Caki2 (cell line): Measurements from ENCODE around the gene SPON1. TPM values are rescaled to one million over a fixed set of nuclear protein-coding genes. Genes with fewer than 3 reads are reported as not detected.
"Not testable (repeated sequence)": the region's sequence is repeated elsewhere in the genome, so short reads cannot be mapped to it uniquely, and the experiment has no call there.

Experiments
- DNase-seq: peaks from one replicate; pipeline ENCODE4 v3.0.0-alpha.2; 2015; ENCODE audit warnings: low read depth
- in situ Hi-C: cut with HindIII; loops from 2 replicates; pipeline ENCODE4 v1.10.0; 2016; ENCODE audit warnings: low sequenced_read_pairs, low pct_unique_long_range_greater_than_20kb, mixed read lengths
- total RNA-seq: library from RNA; depleted of rRNA; stranded (reverse); fragments of >200 nt; shearing (Covaris generic); gene quantifications from 2 replicates; pipeline ENCODE4 v1.2.3, GENCODE V29; 2014; ENCODE audit warnings: low replicate concordance; rRNA removed

The SPON1 gene
- total RNA-seq, result 0.54 and 1.1 TPM in 2 replicates

DNA sequence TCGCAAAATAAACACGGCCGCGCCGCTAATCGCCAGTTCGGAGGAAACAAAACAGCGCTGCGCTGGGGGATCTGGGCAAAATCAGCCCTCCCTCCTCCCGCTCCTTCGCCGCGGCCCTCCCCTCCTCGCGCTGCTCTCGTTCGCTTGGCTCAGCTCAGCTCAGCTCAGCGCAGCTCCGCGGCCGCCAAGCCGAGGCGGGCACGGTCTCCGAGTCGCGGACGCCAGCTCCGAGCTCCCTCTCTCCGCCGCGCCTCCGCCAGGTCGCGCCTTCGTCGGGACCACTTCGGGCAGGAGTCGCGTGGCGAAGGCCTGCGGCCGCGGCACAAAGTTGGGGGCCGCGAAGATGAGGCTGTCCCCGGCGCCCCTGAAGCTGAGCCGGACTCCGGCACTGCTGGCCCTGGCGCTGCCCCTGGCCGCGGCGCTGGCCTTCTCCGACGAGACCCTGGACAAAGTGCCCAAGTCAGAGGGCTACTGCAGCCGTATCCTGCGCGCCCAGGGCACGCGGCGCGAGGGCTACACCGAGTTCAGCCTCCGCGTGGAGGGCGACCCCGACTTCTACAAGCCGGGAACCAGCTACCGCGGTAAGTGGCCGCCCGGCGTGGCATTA lies at the start of gene SPON1:
TSS of gene SPON1 (plus strand) at position 162 of the 607 bp plus-strand sequence. CDS start at position 344, 182 bp downstream.
- in situ Hi-C loops, result no loop called here
- DNase-seq, result no peak

DNA sequence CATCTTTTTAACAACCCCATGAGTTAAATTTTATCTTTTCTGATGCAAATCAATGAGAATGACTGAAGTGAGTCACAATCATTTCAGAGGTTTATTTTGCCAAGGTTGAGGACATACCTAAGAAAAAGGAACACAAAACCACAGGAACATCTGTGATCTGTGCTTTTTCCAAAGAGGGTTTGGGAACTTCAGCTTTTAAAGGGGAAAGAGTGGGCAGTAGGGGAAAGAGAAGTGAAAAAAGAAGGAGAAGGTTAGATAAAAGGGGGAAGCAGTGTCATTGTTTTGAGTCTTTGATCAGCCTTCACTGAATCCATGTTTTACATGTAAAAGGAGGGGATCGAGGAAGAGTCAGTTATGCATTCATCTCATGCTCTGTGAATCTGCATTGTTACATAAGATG lies 45.3 kb upstream of the SPON1 start:
- DNase-seq, result no peak

DNA sequence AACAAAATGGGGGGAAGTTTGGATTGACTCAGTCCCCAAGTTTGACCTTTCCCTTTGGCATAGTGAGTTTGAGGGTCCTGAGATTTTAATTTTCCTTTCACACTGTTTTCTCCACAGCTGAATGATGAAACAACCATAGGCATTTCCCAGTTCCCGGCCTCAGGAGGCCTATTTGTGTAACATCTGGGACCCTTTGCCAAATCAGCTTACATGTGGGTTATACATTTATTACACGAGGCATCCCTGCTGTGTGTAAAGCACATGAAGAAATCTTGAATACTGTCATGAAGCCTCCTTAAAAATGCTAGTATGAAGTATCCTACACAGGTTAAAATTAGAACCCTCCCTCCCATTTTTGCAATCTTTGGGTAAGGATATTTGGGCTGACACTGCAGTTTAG lies 44.6 kb upstream of the SPON1 start:
- in situ Hi-C loops, result no loop called here
- no peak for DNase-seq

More for the DNA sequence above, 45.3 kb upstream of the SPON1 start:
- in situ Hi-C loops, result no loop called here

DNA sequence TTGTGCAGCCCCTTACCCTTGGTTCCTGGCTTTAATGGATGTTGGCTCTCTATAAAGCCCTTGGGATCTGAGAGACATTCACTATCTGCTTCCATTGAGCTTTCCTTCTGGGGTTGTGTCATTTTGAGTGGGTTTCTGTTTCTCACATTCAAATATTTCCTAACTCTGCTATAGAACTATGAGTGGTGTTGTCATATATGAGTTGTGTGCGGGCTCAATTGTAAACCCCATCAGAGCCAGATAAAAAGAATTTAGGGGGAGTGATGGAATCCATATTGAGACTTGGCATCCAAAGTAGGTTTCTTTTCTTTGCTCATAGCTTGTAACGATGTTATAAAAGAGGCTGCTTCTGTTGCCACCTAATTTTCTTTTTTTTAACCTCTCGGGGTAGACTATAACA lies 41.8 kb upstream of the SPON1 start:
- no peak for DNase-seq
- in situ Hi-C loops, result no loop called here

DNA sequence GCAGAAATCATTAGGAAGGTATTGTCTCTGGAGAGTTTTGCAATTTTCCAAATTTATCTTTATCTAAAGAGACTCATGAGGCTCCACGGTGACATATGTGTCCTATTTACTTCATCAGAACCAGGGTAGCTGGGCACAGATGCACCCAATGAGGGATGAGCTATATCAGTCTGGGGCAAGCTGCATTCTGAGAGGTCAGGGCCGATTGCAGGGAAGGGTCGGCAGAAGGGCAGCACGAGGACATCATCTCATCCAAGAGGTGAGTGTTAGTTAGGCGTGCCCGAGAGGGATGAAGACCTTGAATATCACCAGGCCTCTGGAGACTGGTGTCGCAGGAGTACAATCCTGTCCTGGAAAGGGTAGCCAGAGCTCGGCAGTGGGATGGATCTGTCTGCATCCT lies 41.0 kb upstream of the SPON1 start:
- no peak for DNase-seq
- in situ Hi-C loops, result no loop called here

DNA sequence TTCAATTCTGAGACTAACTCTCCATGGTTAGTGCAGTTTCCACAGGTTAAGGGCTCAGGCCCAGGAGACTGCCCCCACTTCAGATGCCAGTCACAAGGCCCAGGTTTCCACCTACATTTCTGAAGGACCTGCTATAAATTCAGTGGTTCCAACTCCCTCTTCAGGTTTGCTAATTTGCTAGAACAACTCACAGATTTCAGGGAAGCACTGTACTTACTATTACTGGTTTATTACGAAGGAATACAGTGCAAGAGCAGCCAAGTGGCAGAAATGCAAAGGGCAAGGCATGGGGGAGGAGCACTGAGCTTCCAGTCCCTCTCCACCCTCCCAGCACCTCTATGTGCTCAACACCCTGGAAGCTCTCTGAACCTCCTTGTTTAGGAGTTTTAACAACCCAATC lies 39.3 kb upstream of the SPON1 start:
- peak; percentile 88 for DNase-seq
- in situ Hi-C loops, result no loop called here

DNA sequence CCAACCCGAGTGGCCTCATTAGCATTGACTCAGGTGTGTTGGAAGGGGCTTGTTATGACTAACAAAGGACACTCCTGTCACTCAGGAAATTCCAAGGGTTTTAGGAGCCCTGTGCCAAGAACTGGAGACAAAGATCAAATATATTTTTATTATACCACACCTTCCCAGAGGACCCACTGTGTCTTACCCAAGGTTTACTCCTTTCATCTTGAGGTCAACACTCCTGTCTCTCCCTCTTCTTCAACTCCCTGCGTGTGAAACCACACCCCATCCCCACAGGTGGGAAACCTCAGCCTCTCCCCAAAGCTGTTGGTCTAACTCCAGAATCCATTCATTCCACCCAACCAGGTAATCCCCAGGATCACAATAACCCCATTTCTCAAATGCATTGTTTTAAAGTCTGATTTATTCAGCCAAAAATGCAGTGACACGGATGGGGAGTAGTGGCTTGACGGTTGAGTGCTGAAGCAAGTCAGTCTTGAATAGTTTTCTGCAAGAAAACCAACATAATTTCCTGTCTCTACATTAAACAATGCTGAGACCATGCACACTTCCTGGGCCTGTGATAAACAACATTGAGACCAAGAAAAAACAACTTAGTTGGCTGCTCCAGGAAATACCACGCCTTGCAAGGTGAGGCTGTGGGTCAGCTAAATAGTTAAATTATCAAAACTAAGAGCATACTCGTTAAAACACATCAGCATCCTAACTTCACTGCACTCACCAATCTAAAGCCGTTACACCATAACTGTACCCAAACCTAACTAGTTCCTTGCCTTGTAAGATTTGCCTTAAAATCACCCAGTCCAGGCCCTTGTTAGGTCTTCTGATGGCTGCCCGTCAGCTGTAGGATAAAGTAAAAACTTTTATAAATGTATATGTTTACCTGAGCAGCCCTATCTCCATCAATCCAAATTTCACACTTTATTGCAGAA lies 38.5 kb upstream of the SPON1 start:
- in situ Hi-C loops, result no loop called here
- peak; percentile 93 for DNase-seq

DNA sequence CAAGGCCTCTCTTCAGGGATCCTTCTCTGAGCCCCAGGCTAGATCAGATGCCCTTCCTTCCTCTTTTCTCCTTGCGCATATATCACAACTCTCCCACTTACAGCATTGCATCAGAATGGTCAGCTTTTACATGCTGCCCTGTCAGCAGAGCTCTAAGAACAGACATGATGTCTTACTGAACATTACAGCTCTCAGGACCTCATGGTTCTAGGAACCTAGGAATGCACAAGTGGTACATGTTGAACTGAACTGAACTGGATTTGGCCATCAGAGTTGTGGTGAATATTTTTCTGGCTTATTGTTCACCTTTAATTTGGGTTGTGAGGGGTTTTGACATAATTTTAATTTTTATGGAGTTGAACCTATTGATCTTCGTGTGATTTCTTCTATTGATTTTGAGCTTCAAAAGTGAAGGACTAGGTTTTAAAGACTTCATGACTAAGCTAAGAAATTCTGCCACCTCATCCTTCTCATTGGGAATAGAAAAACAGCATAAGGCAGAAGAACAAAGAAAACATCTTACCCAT lies 37.7 kb upstream of the SPON1 start:
- in situ Hi-C loops, result no loop called here
- DNase-seq, result no peak

DNA sequence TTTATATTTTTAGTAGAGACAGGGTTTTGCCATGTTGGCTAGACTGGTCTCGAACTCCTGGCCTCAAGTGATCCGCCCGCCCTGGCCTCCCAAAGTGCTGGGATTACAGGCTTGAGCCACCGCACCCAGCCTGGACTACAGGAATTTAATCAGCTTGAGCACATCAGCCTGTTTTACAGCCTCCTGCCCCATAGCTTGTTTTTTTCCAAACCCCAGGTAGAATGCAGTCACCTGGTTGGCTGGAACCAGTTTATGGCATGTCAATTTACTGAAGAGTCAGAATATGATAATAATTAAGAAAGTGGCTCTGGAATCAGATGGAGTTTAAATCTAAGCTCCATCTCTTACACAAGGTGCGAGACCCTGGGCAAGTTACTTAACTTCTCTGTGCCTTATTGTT lies 36.2 kb upstream of the SPON1 start:
- in situ Hi-C loops, DNase-seq: not testable (repeated sequence)

DNA sequence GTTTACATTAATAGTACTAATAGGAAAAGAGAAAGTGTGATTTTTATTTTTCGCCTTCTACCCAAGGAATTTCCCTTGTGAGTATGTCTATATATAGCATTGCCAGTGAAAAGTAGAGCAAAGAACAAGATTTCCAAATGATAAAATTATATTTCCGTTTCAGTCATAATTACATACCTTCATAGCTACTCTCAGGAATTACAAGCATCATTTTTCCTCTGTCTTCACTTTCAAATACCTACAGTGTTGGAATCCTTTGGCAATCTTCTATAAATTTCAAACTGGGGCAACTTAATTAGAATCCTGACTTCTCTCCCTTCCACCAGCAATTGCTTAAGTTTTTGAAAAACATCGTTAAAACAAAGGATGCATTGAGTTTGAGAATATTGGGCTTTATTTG lies 35.5 kb upstream of the SPON1 start:
- in situ Hi-C loops, result no loop called here
- DNase-seq, result no peak

DNA sequence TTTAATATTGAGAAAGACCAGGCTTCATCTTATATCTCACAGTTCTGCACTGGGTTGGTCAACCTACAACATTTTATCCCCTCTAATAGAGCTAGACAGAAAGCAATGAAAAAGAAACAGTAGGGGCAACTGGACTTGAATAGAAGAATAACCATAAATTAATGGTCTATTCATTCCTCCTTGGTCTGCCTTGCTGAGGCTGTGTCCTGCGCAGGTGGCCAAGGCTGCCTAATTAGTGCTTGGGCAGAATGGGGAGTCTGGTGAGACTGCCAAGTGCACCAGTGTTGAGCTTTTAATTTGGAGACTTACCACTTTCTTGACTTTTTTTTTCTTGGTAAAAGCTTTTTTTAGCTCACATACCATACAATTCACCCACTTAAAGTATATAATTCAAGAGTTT lies 35.0 kb upstream of the SPON1 start:
- no peak for DNase-seq
- in situ Hi-C loops, result no loop called here

DNA sequence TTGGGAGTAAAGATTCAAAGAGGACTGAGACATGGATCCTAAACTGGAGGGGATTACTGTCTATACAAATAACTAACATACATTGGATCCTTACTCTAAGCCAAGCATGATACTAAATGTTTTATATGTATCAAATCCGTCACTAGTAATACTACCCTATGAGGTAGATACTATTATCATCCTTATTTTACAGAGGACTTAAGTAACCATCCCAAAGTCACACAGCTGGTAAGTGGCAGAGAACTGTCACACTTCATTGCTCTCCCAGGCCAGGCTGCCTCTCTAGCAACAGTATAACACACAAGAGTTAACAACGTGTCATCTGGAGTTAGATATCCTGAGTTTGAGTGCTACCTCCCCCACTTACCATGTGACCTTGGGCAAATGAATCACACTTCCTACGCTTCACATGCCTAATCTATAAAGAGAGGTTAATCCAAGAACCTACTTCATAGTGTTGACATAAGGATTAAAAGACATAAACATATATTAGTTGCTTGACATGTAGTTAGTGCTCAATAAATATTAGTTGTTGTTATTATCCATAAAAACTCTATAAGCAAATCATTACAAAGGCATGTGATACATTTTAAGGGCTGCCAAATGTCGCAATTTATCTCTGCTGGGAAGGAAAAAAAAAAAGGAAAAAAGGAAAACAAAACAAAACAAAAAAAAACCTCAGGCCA lies 33.8 kb upstream of the SPON1 start:
- in situ Hi-C loops, result no loop called here
- peak; percentile 86 for DNase-seq

DNA sequence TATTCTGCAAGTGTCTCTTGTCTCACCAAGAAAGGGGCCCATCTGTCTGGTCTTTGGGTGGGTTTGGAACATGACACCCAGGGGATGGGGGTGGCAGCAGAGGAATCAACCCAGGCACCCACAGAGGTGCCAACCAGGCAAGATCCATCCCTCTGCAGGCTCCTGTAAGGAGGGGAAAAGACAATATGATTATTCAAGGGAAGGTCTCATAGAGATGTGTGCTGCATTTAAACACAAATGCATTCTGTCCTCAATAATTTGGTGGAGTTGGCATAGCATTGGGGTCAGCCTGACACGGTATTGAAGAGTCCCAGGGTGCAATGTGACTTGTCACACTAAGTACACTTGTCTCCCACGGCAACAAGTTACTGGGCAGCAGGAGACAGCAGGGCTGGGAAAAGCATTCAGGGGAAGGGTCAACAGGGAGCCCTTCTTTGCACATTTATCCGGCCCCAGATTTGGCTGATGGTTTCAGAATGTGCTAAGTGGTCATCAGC lies 33.1 kb upstream of the SPON1 start:
- no peak for DNase-seq
- in situ Hi-C loops, result no loop called here

DNA sequence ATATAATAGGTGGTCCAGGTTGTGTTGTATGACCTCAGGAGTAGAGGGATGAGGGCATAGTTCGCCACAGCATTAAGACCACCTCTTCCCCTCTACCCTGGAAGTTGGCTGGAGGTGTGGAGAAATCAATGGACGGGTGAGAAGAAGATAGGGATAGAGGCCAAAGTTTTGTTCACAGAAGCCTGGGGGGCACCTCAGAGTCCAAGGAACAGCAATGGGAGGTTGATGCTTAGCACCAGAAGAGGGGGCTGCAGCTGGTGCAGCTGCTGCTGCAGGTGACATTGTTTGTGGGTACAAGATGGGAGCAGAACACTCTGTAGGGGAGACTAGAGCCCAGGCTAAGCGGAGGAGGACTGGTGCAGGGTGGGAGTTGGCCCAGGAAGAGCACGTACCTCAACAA lies 31.2 kb upstream of the SPON1 start:
- no peak for DNase-seq
- in situ Hi-C loops, result no loop called here

DNA sequence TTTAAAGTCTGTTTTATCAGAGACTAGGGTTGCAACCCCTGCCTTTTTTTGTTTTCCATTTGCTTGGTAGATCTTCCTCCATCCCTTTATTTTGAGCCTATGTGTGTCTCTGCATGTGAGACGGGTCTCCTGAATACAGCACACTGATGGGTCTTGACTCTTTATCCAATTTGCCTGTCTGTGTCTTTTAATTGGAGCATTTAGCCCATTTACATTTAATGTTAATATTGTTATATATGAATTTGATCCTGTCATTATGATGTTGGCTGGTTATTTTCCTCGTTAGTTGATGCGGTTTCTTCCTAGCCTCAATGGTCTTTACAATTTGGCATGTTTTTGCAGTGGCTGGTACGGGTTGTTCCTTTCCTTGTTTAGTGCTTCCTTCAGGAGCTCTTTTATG lies 25.4 kb upstream of the SPON1 start:
- DNase-seq, in situ Hi-C loops: not testable (repeated sequence)

DNA sequence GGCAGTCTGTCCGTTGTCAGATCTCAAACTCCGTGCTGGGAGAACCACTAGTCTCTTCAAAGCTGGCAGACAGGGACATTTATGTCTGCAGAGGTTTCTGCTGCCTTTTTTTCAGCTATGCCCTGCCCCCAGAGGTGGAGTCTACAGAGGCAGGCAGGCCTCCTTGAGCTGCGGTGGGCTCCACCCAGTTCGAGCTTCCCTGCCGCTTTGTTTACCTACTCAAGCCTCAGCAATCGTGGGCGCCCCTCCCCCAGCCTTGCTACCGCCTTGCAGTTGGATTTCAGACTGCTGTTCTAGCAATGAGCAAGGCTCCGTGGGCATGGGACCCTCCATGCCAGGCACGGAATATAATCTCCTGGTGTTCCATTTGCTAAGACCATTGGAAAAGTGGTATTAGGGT lies 23.7 kb upstream of the SPON1 start:
- DNase-seq, in situ Hi-C loops: not testable (repeated sequence)

DNA sequence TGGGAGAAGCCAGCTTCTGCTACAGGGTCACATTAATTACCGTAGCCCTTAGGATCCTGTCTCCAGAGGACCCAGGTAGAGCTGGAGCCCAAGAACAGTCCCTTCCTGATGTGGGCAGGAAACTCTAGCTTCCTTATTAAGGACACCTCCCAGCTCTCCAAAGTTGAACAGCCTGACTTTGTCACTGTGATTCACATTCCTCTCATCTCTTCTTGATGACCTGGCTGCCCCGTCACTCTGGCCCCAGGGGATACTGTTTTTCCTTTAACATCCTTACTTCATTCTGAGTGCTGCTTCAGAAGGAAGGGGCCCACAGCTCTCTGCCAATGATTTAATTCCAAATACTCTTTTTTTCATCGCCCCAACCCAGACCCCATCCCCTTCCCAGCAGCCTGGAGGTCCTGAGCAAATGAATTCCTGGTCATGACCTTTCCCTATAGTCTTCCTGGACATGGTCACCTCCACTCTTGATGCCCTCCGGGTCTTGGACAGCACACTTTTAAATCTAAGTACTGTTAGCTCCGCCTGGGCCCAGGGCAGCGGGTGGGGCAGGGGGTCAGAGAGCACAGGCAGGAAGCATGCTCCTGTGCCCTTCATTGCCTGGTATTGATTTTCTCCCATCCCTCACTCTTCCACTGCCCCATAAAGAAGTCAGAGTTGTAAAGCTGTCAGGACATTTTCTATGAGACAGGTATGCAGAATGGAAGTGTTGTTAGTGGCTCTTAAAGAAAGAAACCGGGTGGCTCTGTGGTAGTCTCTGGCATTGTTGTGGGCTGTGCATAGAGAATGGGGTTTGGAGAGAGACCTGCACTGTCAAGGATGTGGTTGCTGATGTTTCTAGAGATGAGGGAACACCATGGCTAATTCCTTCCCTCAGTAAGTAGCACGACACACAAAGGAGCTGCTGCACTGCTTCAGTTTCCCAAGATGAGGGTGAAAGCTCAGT lies 22.3 kb upstream of the SPON1 start:
- peak; percentile 75 for DNase-seq
- in situ Hi-C loops, result no loop called here

DNA sequence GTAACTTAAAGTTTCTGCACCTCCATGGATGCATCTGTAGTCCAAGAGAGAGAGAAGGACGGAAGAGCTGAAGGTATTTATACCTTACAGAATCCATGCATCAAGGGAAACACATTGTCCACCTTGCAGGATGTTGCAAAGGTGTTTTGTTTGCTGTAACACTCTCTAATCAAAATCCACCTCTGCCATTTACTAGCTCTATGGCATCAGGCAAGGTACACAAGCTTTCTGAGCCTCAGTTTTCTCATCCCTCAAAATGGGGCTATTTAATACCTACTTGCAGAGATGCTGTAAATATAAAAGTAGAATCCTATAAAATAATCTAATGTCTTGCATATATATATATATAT lies 21.6 kb upstream of the SPON1 start:
- in situ Hi-C loops, result no loop called here

More for the DNA sequence above, 21.6 kb upstream of the SPON1 start:
- DNase-seq, result no peak
